Vagina (tissue), 2 donors: ENCODE results near the gene AHSP. TPM values are rescaled to one million over a fixed set of nuclear protein-coding genes. Genes with fewer than 3 reads are reported as not detected.
"Not testable (repeated sequence)": the region's sequence is repeated elsewhere in the genome, so short reads cannot be mapped to it uniquely, and the experiment has no call there.

ENCODE experiments used
- DNase-seq, 2 donors: peaks; one replicate each; pipeline ENCODE4 v3.0.0-alpha.2; 2017; ENCODE audit errors: extremely low spot score in 2 of 2
- H3K27ac ChIP-seq: fragments of 200-600 bp; sonication (generic); one replicate; pipeline ENCODE4 v1.5.1; 2019
- H3K27me3 ChIP-seq: fragments of 200-600 bp; sonication (generic); one replicate; pipeline ENCODE4 v1.5.1; 2019
- H3K36me3 ChIP-seq, 2 donors: fragments of 200-600 bp; sonication (generic); one replicate each; pipeline ENCODE4 v1.5.1; 2017 to 2019
- H3K4me1 ChIP-seq: fragments of 200-600 bp; sonication (generic); one replicate; pipeline ENCODE4 v1.5.1; 2019
- H3K4me3 ChIP-seq, 2 donors: fragments of 200-600 bp; sonication (generic); 1 replicate in 1 of 2; 2 replicates in 1 of 2; pipeline ENCODE4 v1.5.1; 2016 to 2019
- H3K9me3 ChIP-seq: fragments of 200-600 bp; sonication (generic); one replicate; pipeline ENCODE4 v1.5.1; 2019
- CTCF ChIP-seq, 3 experiments: fragments of 450-650 bp in 2 of 3; fragments of 200-600 bp in 1 of 3; sonication (generic) in 1 of 3; IDR thresholded peaks; one replicate each; pipeline ENCODE4 v1.5.1; 2017 to 2019; ENCODE audit warnings: antibody characterized with exemption in 3 of 3, mild to moderate bottlenecking in 2 of 3, moderate library complexity in 2 of 3
- POLR2A ChIP-seq, 2 donors: fragments of 450-650 bp; IDR thresholded peaks; one replicate each; pipeline ENCODE4 v1.6.1; 2017; ENCODE audit warnings: antibody characterized with exemption in 2 of 2, mild to moderate bottlenecking in 2 of 2, moderate library complexity in 2 of 2
- POLR2AphosphoS5 ChIP-seq, 2 donors: sonication (generic); formaldehyde crosslinking; IDR thresholded peaks; one replicate each; pipeline ENCODE4 v1.9.0; 2017; ENCODE audit warnings: antibody characterized with exemption in 2 of 2, mild to moderate bottlenecking in 2 of 2, low read depth in 1 of 2; ENCODE audit not compliant: insufficient read depth in 1 of 2
- intact Hi-C: fragments of 100-400 bp; cut with DNase I; formaldehyde crosslinking; loops from one replicate; pipeline ENCODE4 v1.15.1; 2023
- total RNA-seq: library from RNA; depleted of rRNA; stranded (reverse); fragments of >200 nt; gene quantifications from one replicate; pipeline ENCODE4 v1.2.3, GENCODE V29; 2016

Gene AHSP
- total RNA-seq, 1 donor from 2014 or later, result not detected

- no peak for DNase-seq
- H3K4me1 ChIP-seq, result peaks cover 7% of the 10 kb centered on the region
- peak overlapping the region; percentile 25 to 36 for H3K4me3 ChIP-seq
- no peaks in the 10 kb centered on the region for H3K36me3 ChIP-seq
- H3K27ac ChIP-seq, result no peak overlapping the region
- no peaks in the 10 kb centered on the region for H3K27me3 ChIP-seq
- H3K9me3 ChIP-seq, result no peaks in the 10 kb centered on the region
- no peak for TF ChIP-seq POLR2AphosphoS5 (IDR thresholded peaks at IDR 0.05; ENCODE audit: insufficient read depth in 1 of 2, low read depth in 1 of 2)
- TF ChIP-seq POLR2A (IDR thresholded peaks at IDR 0.05), result no peak
- TF ChIP-seq CTCF (IDR thresholded peaks at IDR 0.05), result no peak
- intact Hi-C loops, result no loop called here
These were observed 9.9 kb downstream of the AHSP start for GRCh38 chr16:31537362-31538242.

- H3K27me3 ChIP-seq, H3K36me3 ChIP-seq, H3K4me1 ChIP-seq, H3K4me3 ChIP-seq, DNase-seq, H3K9me3 ChIP-seq, intact Hi-C loops, H3K27ac ChIP-seq: not testable (repeated sequence)
These were observed 10.5 kb downstream of the AHSP start for GRCh38 chr16:31538243-31538598.

- DNase-seq, H3K4me1 ChIP-seq, H3K9me3 ChIP-seq, H3K27me3 ChIP-seq, H3K27ac ChIP-seq, intact Hi-C loops, H3K36me3 ChIP-seq, H3K4me3 ChIP-seq: not testable (repeated sequence)
These were observed 12.1 kb downstream of the AHSP start for GRCh38 chr16:31539762-31540161.

GRCh38 chr16:31542763-31543162 lies 15.1 kb downstream of the AHSP start:
- intact Hi-C loops, result no loop called here
- no peak for DNase-seq
- Histone ChIP-seq H3K4me1 (peaks cover 1% of the 10 kb centered on the region), H3K27ac (no peak overlapping the region), H3K9me3 (no peaks in the 10 kb centered on the region), H3K4me3 (no peak overlapping the region), H3K36me3 (no peaks in the 10 kb centered on the region), H3K27me3 (no peaks in the 10 kb centered on the region)
- TF ChIP-seq CTCF (IDR thresholded peaks at IDR 0.05) (no peak), POLR2AphosphoS5 (IDR thresholded peaks at IDR 0.05; ENCODE audit: insufficient read depth in 1 of 2, low read depth in 1 of 2) (no peak), POLR2A (IDR thresholded peaks at IDR 0.05) (no peak)

- Histone ChIP-seq H3K27me3 (no peaks in the 10 kb centered on the region), H3K4me1 (no peaks in the 10 kb centered on the region), H3K9me3 (no peaks in the 10 kb centered on the region), H3K4me3 (no peak overlapping the region), H3K36me3 (no peaks in the 10 kb centered on the region), H3K27ac (no peak overlapping the region)
- intact Hi-C loops, result no loop called here
- DNase-seq, result no peak
- no peak for TF ChIP-seq POLR2AphosphoS5 (IDR thresholded peaks at IDR 0.05; ENCODE audit: insufficient read depth in 1 of 2, low read depth in 1 of 2)
- no peak for TF ChIP-seq POLR2A (IDR thresholded peaks at IDR 0.05)
- TF ChIP-seq CTCF (IDR thresholded peaks at IDR 0.05), result no peak
These were observed 33.9 kb downstream of the AHSP start for GRCh38 chr16:31561426-31562233.
